ENCODE results near the gene KRT7. TPM values are rescaled to one million over a fixed set of nuclear protein-coding genes. Genes with fewer than 3 reads are reported as not detected.

KRT7 gene
- total RNA-seq, 4 donors from 2014 or later: 0.47 to 78.7 (median 4.3) TPM

- Histone ChIP-seq H3K36me3 (no peaks in the 10 kb centered on the region), H3K27me3 (peaks cover 56% of the 10 kb centered on the region), H3K27ac (no peak overlapping the region), H3K9me3 (no peaks in the 10 kb centered on the region), H3K4me3 (no peak overlapping the region), H3K4me1 (peaks cover 0 to 17% (median 7%) of the 10 kb centered on the region in 3 donors)
- ATAC-seq: no peak
- TF ChIP-seq CTCF (IDR thresholded peaks at IDR 0.05) (no peak), EP300 (IDR thresholded peaks at IDR 0.05) (no peak), POLR2AphosphoS5 (IDR thresholded peaks at IDR 0.05) (no peak), POLR2A (IDR thresholded peaks at IDR 0.05) (no peak)
- 82 to 86% methylated on average over 7 of the region's 10 CpGs for WGBS, 2 donors (ENCODE audit: low coverage in 1 of 2)
Observed at GRCh38 chr12:52234223-52234810, 1.3 kb downstream of the KRT7 start.

- Histone ChIP-seq H3K4me3 (no peak overlapping the region), H3K4me1 (peaks cover 0 to 17% (median 7%) of the 10 kb centered on the region in 3 donors), H3K36me3 (no peaks in the 10 kb centered on the region), H3K27me3 (peaks cover 49% of the 10 kb centered on the region), H3K27ac (no peak overlapping the region), H3K9me3 (no peaks in the 10 kb centered on the region)
- no peak for TF ChIP-seq POLR2AphosphoS5 (IDR thresholded peaks at IDR 0.05)
- no peak for TF ChIP-seq POLR2A (IDR thresholded peaks at IDR 0.05)
- TF ChIP-seq CTCF (IDR thresholded peaks at IDR 0.05): no peak
- no peak for TF ChIP-seq EP300 (IDR thresholded peaks at IDR 0.05)
- 80% methylated on average over 5 of the region's 15 CpGs; no CpG with 5 or more reads in 1 of the 2 donors for WGBS, 2 donors (ENCODE audit: low coverage in 1 of 2)
- no peak for ATAC-seq
Observed at GRCh38 chr12:52235001-52235764, 2.1 kb downstream of the KRT7 start.

GRCh38 chr12:52235822-52236361, 2.8 kb downstream of the KRT7 start:
- Histone ChIP-seq H3K36me3 (no peaks in the 10 kb centered on the region), H3K27me3 (peaks cover 43% of the 10 kb centered on the region), H3K4me3 (no peak overlapping the region), H3K9me3 (no peaks in the 10 kb centered on the region), H3K27ac (no peak overlapping the region), H3K4me1 (peaks cover 0 to 17% (median 7%) of the 10 kb centered on the region in 3 donors)
- no peak for ATAC-seq
- 90% methylated on average over 2 of the region's 4 CpGs; no CpG with 5 or more reads in 1 of the 2 donors for WGBS, 2 donors (ENCODE audit: low coverage in 1 of 2)
- TF ChIP-seq POLR2A (IDR thresholded peaks at IDR 0.05) (no peak), CTCF (IDR thresholded peaks at IDR 0.05) (no peak), POLR2AphosphoS5 (IDR thresholded peaks at IDR 0.05) (no peak), EP300 (IDR thresholded peaks at IDR 0.05) (no peak)

- no peaks in the 10 kb centered on the region for H3K9me3 ChIP-seq
- H3K4me1 ChIP-seq: peaks cover 0 to 17% (median 7%) of the 10 kb centered on the region in 3 donors
- TF ChIP-seq POLR2AphosphoS5 (IDR thresholded peaks at IDR 0.05) (no peak), POLR2A (IDR thresholded peaks at IDR 0.05) (no peak), EP300 (IDR thresholded peaks at IDR 0.05) (no peak), CTCF (IDR thresholded peaks at IDR 0.05) (no peak)
- H3K27me3 ChIP-seq: peaks cover 37% of the 10 kb centered on the region
- ATAC-seq: no peak
- no peak overlapping the region for H3K4me3 ChIP-seq
- H3K36me3 ChIP-seq: no peaks in the 10 kb centered on the region
- H3K27ac ChIP-seq: no peak overlapping the region
- WGBS, 2 donors (ENCODE audit: low coverage in 1 of 2): 60 to 100% methylated on average over 1 of the region's 3 CpGs
Observed at GRCh38 chr12:52236386-52237050, 3.5 kb downstream of the KRT7 start.

Measured in gastroesophageal sphincter (tissue), 4 donors.